ENCODE measurements around the gene CHD2.
"Not testable (repeated sequence)": the region's sequence is repeated elsewhere in the genome, so short reads cannot be mapped to it uniquely, and the experiment has no call there.

The CHD2 gene

GRCh38 chr15:93048759-93049161, 148.6 kb downstream of the CHD2 start:
- no peak for DNase-seq (ENCODE audit: low spot score)

GRCh38 chr15:93049233-93049632, 149.1 kb downstream of the CHD2 start:
- DNase-seq (ENCODE audit: low spot score): no peak

- DNase-seq (ENCODE audit: low spot score): no peak
Measured at GRCh38 chr15:93049914-93050578, 149.9 kb downstream of the CHD2 start.

GRCh38 chr15:93050648-93051047, 150.5 kb downstream of the CHD2 start:
- no peak for DNase-seq (ENCODE audit: low spot score)

- DNase-seq (ENCODE audit: low spot score): no peak
Measured at GRCh38 chr15:93051236-93052089, 151.3 kb downstream of the CHD2 start.

- no peak for DNase-seq (ENCODE audit: low spot score)
Measured at GRCh38 chr15:93052090-93052879, 152.2 kb downstream of the CHD2 start.

- DNase-seq (ENCODE audit: low spot score): no peak
Measured at GRCh38 chr15:93055211-93055610, 155.1 kb downstream of the CHD2 start.

GRCh38 chr15:93056836-93057235, 156.7 kb downstream of the CHD2 start:
- DNase-seq (ENCODE audit: low spot score): no peak

GRCh38 chr15:93057618-93058017, 157.5 kb downstream of the CHD2 start:
- DNase-seq (ENCODE audit: low spot score): no peak

- DNase-seq (ENCODE audit: low spot score): no peak
Measured at GRCh38 chr15:93058128-93058527, 158.0 kb downstream of the CHD2 start.

GRCh38 chr15:93058904-93059427, 158.8 kb downstream of the CHD2 start:
- DNase-seq (ENCODE audit: low spot score): no peak

- DNase-seq (ENCODE audit: low spot score): no peak
Measured at GRCh38 chr15:93059442-93059841, 159.3 kb downstream of the CHD2 start.

GRCh38 chr15:93060336-93061248, 160.5 kb downstream of the CHD2 start:
- DNase-seq (ENCODE audit: low spot score): no peak

GRCh38 chr15:93062628-93063261, 162.6 kb downstream of the CHD2 start:
- not testable (repeated sequence) for DNase-seq (ENCODE audit: low spot score)

GRCh38 chr15:93063262-93063671, 163.1 kb downstream of the CHD2 start:
- DNase-seq (ENCODE audit: low spot score): no peak

GRCh38 chr15:93063796-93064690, 163.9 kb downstream of the CHD2 start:
- no peak for DNase-seq (ENCODE audit: low spot score)

GRCh38 chr15:93065641-93066045, 165.5 kb downstream of the CHD2 start:
- no peak for DNase-seq (ENCODE audit: low spot score)

- DNase-seq (ENCODE audit: low spot score): no peak
Measured at GRCh38 chr15:93066224-93066681, 166.1 kb downstream of the CHD2 start.

- no peak for DNase-seq (ENCODE audit: low spot score)
Measured at GRCh38 chr15:93066834-93067648, 166.9 kb downstream of the CHD2 start.

Data from hematopoietic multipotent progenitor cell treated with erythropoietin and hydrocortisone succinate and interleukin-3 and kit ligand, for 17 days (in vitro differentiated cells).